GM18508 (cell line): ENCODE data around the gene KIAA1210.
"Not testable (repeated sequence)": the region's sequence is repeated elsewhere in the genome, so short reads cannot be mapped to it uniquely, and the experiment has no call there.

Experiments used
- ATAC-seq: cut with Tn5 transposase; IDR thresholded peaks from one replicate; pipeline ENCODE4 v1.9.1; 2021; ENCODE audit warnings: moderate number of reproducible peaks; ENCODE audit not compliant: insufficient read depth, unreplicated experiment

Gene KIAA1210

GRCh38 chrX:119042040-119042439 is 85.6 kb downstream of the KIAA1210 start:
- ATAC-seq = no peak

- ATAC-seq = no peak
Observed at GRCh38 chrX:119041175-119041574, 86.4 kb downstream of the KIAA1210 start.

- no peak for ATAC-seq
Observed at GRCh38 chrX:119040432-119040831, 87.2 kb downstream of the KIAA1210 start.

- ATAC-seq = no peak
Observed at GRCh38 chrX:119036107-119037029, 91.2 kb downstream of the KIAA1210 start.

GRCh38 chrX:119030990-119031389 is 96.6 kb downstream of the KIAA1210 start:
- no peak for ATAC-seq

- ATAC-seq = not testable (repeated sequence)
Observed at GRCh38 chrX:119029656-119030055, 98.0 kb downstream of the KIAA1210 start.

- ATAC-seq = no peak
Observed at GRCh38 chrX:119028733-119029330, 98.8 kb downstream of the KIAA1210 start.
